ENCODE results near the gene CPLANE1.
"Not testable (repeated sequence)": the region's sequence is repeated elsewhere in the genome, so short reads cannot be mapped to it uniquely, and the experiment has no call there.

CPLANE1 gene

GRCh38 chr5:37226377-37226776 lies 22.8 kb downstream of the CPLANE1 start:
- no peak for ATAC-seq
- no peak for TF ChIP-seq PPARA (CRISPR knock-in tag; IDR thresholded peaks at IDR 0.05; ENCODE audit: borderline replicate concordance)
- TF ChIP-seq TSHZ2 (CRISPR knock-in tag; IDR thresholded peaks at IDR 0.05): no peak
- no peak for TF ChIP-seq CSDC2 (CRISPR knock-in tag; IDR thresholded peaks at IDR 0.05)
- no peak for TF ChIP-seq ESRRG (CRISPR knock-in tag; IDR thresholded peaks at IDR 0.05)
- no peak for TF ChIP-seq ZFP30 (CRISPR knock-in tag; IDR thresholded peaks at IDR 0.05)
- no peak for TF ChIP-seq TOX (CRISPR knock-in tag; IDR thresholded peaks at IDR 0.05; ENCODE audit: borderline replicate concordance)
- no peak for TF ChIP-seq ZC3H10 (CRISPR knock-in tag; IDR thresholded peaks at IDR 0.05)
- TF ChIP-seq ZFP3 (CRISPR knock-in tag; IDR thresholded peaks at IDR 0.05): no peak
- TF ChIP-seq BACH2 (CRISPR knock-in tag; IDR thresholded peaks at IDR 0.05; ENCODE audit: borderline replicate concordance): no peak

- TF ChIP-seq ZFP3 (CRISPR knock-in tag; IDR thresholded peaks at IDR 0.05) (no peak), CREB5 (CRISPR knock-in tag; IDR thresholded peaks at IDR 0.05; ENCODE audit: low read depth) (no peak), TCF4 (CRISPR knock-in tag; IDR thresholded peaks at IDR 0.05; ENCODE audit: borderline replicate concordance) (no peak), CSRNP3 (CRISPR knock-in tag; IDR thresholded peaks at IDR 0.05) (no peak), TOX (CRISPR knock-in tag; IDR thresholded peaks at IDR 0.05; ENCODE audit: borderline replicate concordance) (no peak)
- no peak for ATAC-seq
These were observed 27.0 kb downstream of the CPLANE1 start for GRCh38 chr5:37222181-37222580.

- not testable (repeated sequence) for ATAC-seq
These were observed 28.8 kb downstream of the CPLANE1 start for GRCh38 chr5:37220426-37220825.

- not testable (repeated sequence) for ATAC-seq
These were observed 29.8 kb downstream of the CPLANE1 start for GRCh38 chr5:37219384-37219783.

- no peak for ATAC-seq
- TF ChIP-seq CSDC2 (CRISPR knock-in tag; IDR thresholded peaks at IDR 0.05): no peak
- no peak for TF ChIP-seq TSHZ2 (CRISPR knock-in tag; IDR thresholded peaks at IDR 0.05)
- TF ChIP-seq ZC3H10 (CRISPR knock-in tag; IDR thresholded peaks at IDR 0.05): no peak
- no peak for TF ChIP-seq ESRRG (CRISPR knock-in tag; IDR thresholded peaks at IDR 0.05)
- no peak for TF ChIP-seq CSRNP3 (CRISPR knock-in tag; IDR thresholded peaks at IDR 0.05)
- TF ChIP-seq ZNF565 (CRISPR knock-in tag; conservative IDR thresholded peaks at IDR 0.05; ENCODE audit: low read depth): no peak
- TF ChIP-seq ZFP3 (CRISPR knock-in tag; IDR thresholded peaks at IDR 0.05): no peak
- TF ChIP-seq POU6F1 (CRISPR knock-in tag; IDR thresholded peaks at IDR 0.05; ENCODE audit: borderline replicate concordance, low read depth): no peak
- no peak for TF ChIP-seq OSR1 (CRISPR knock-in tag; IDR thresholded peaks at IDR 0.05)
- TF ChIP-seq RARB (CRISPR knock-in tag; IDR thresholded peaks at IDR 0.05): no peak
- no peak for TF ChIP-seq PATZ1 (CRISPR knock-in tag; IDR thresholded peaks at IDR 0.05; ENCODE audit: borderline replicate concordance)
- TF ChIP-seq ZNF70 (CRISPR knock-in tag; IDR thresholded peaks at IDR 0.05): no peak
- no peak for TF ChIP-seq GLIS3 (CRISPR knock-in tag; IDR thresholded peaks at IDR 0.05)
- TF ChIP-seq TOX (CRISPR knock-in tag; IDR thresholded peaks at IDR 0.05; ENCODE audit: borderline replicate concordance): no peak
These were observed 31.2 kb downstream of the CPLANE1 start for GRCh38 chr5:37217976-37218375.

Data from SK-N-SH treated with all-trans-retinoic acid at 6 μM for 48 hours (cell line).